ENCODE results near the gene ANK3. TPM values are rescaled to one million over a fixed set of nuclear protein-coding genes. Genes with fewer than 3 reads are reported as not detected.

The ANK3 gene
- total RNA-seq, 2 donors from 2014 or later: 65.0 to 79.5 TPM

DNA sequence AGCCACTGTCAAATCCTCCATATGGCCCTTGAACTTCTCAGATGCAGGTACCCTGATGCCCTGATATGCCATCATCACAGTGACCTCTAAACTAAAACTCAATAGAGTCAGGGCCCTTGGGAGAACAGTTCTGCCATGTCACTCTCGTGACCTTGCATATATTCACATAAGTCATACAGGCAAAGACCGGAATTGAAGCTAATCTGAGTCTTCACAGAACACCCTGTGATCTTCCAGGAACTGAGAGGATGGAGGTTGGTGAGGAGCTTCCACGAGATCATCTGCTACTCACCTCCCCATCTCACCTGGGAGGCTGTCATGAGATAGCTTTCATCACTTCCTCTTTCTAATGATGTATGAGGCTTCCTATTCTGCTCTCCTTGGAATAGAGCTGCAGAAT lies 254.7 kb downstream of the ANK3 start:
- no peak for DNase-seq
- Histone ChIP-seq H3K9me3 (ENCODE audit: control insufficient read depth, low read length) (no peaks in the 10 kb centered on the region), H3K27me3 (ENCODE audit: control insufficient read depth, insufficient read depth, low read length, poor library complexity, severe bottlenecking) (no peaks in the 10 kb centered on the region), H3K4me1 (ENCODE audit: control insufficient read depth, insufficient read depth, low read length) (peaks cover 4% of the 10 kb centered on the region), H3K9ac (ENCODE audit: extremely low read depth, low read length, poor library complexity, severe bottlenecking) (no peak overlapping the region), H3K4me3 (ENCODE audit: low read length) (no peak overlapping the region), H3K27ac (ENCODE audit: low read depth, low read length) (no peak overlapping the region), H3K36me3 (ENCODE audit: control insufficient read depth, insufficient read depth, low read length) (no peaks in the 10 kb centered on the region)
- 96% methylated on average over 3 of the region's 3 CpGs; no CpG with 5 or more reads in 1 of the 2 experiments for WGBS, 2 experiments (ENCODE audit: insufficient coverage in 1 of 2, insufficient read length in 1 of 2)
- Mint-ChIP-seq H3K27me3 (ENCODE audit: insufficient read depth) (no peaks in the 10 kb centered on the region), H3K9me3 (no peaks in the 10 kb centered on the region), H3K36me3 (ENCODE audit: low read depth) (peaks cover 18% of the 10 kb centered on the region), H3K27ac (no peak overlapping the region), H3K4me1 (peaks cover 20% of the 10 kb centered on the region), H3K4me3 (no peak overlapping the region)
- no peak for TF ChIP-seq CTCF (conservative IDR thresholded peaks at IDR 0.05)

GRCh38 chr10:60134548-60134947 lies 255.1 kb downstream of the ANK3 start:
- no peaks in the 10 kb centered on the region for H3K36me3 ChIP-seq (ENCODE audit: control insufficient read depth, insufficient read depth, low read length)
- no peak for DNase-seq
- no peaks in the 10 kb centered on the region for H3K27me3 Mint-ChIP-seq (ENCODE audit: insufficient read depth)
- no peaks in the 10 kb centered on the region for H3K9me3 ChIP-seq (ENCODE audit: control insufficient read depth, low read length)
- TF ChIP-seq CTCF (conservative IDR thresholded peaks at IDR 0.05): no peak
- H3K4me1 Mint-ChIP-seq: peaks cover 24% of the 10 kb centered on the region
- no peaks in the 10 kb centered on the region for H3K9me3 Mint-ChIP-seq
- H3K27ac ChIP-seq (ENCODE audit: low read depth, low read length): no peak overlapping the region
- H3K36me3 Mint-ChIP-seq (ENCODE audit: low read depth): peaks cover 18% of the 10 kb centered on the region
- H3K4me1 ChIP-seq (ENCODE audit: control insufficient read depth, insufficient read depth, low read length): peaks cover 5% of the 10 kb centered on the region
- no peak overlapping the region for H3K27ac Mint-ChIP-seq
- no peak overlapping the region for H3K4me3 ChIP-seq (ENCODE audit: low read length)
- no peak overlapping the region for H3K9ac ChIP-seq (ENCODE audit: extremely low read depth, low read length, poor library complexity, severe bottlenecking)
- 95% methylated on average over 1 of the region's 1 CpG; no CpG with 5 or more reads in 1 of the 2 experiments for WGBS, 2 experiments (ENCODE audit: insufficient coverage in 1 of 2, insufficient read length in 1 of 2)
- no peak overlapping the region for H3K4me3 Mint-ChIP-seq
- no peaks in the 10 kb centered on the region for H3K27me3 ChIP-seq (ENCODE audit: control insufficient read depth, insufficient read depth, low read length, poor library complexity, severe bottlenecking)

GRCh38 chr10:60130130-60130579 lies 259.5 kb downstream of the ANK3 start:
- no CpG with 5 or more reads among the region's 1 CpG for WGBS, 2 experiments (ENCODE audit: insufficient coverage in 1 of 2, insufficient read length in 1 of 2)

More at GRCh38 chr10:60130130-60130579, 259.5 kb downstream of the ANK3 start:
- DNase-seq: peak; percentile 89
- H3K27me3 Mint-ChIP-seq (ENCODE audit: insufficient read depth): no peaks in the 10 kb centered on the region
- H3K27me3 ChIP-seq (ENCODE audit: control insufficient read depth, insufficient read depth, low read length, poor library complexity, severe bottlenecking): no peaks in the 10 kb centered on the region
- no peaks in the 10 kb centered on the region for H3K36me3 ChIP-seq (ENCODE audit: control insufficient read depth, insufficient read depth, low read length)
- H3K4me1 ChIP-seq (ENCODE audit: control insufficient read depth, insufficient read depth, low read length): peaks cover 12% of the 10 kb centered on the region
- H3K4me3 Mint-ChIP-seq: peak overlapping the region; percentile 40
- TF ChIP-seq CTCF (conservative IDR thresholded peaks at IDR 0.05): no peak
- H3K36me3 Mint-ChIP-seq (ENCODE audit: low read depth): peaks cover 14% of the 10 kb centered on the region
- H3K9ac ChIP-seq (ENCODE audit: extremely low read depth, low read length, poor library complexity, severe bottlenecking): no peak overlapping the region
- H3K9me3 Mint-ChIP-seq: no peaks in the 10 kb centered on the region
- H3K4me3 ChIP-seq (ENCODE audit: low read length): no peak overlapping the region
- no peaks in the 10 kb centered on the region for H3K9me3 ChIP-seq (ENCODE audit: control insufficient read depth, low read length)
- H3K27ac ChIP-seq (ENCODE audit: low read depth, low read length): no peak overlapping the region
- peaks cover 30% of the 10 kb centered on the region for H3K4me1 Mint-ChIP-seq
- peak overlapping the region; percentile 93 for H3K27ac Mint-ChIP-seq
